HepG2 (cell line): ENCODE data around the gene PHOSPHO2.

ENCODE experiments used
- ATF3 ChIP-seq: sonication (generic); formaldehyde crosslinking; IDR thresholded peaks from 2 replicates; pipeline ENCODE4 v1.4.0; 2020; ENCODE audit warnings: missing genetic modification reagents
- BCL3 ChIP-seq: sonication (generic); formaldehyde crosslinking; IDR thresholded peaks from 2 replicates; pipeline ENCODE4 v1.5.1; 2020; ENCODE audit warnings: mild to moderate bottlenecking, missing genetic modification reagents, moderate library complexity
- FOXK2 ChIP-seq: fragments of 450-650 bp; IDR thresholded peaks from 2 replicates; pipeline ENCODE4 v1.6.1; 2016
- KDM2A ChIP-seq: sonication (generic); formaldehyde crosslinking; IDR thresholded peaks from 2 replicates; pipeline ENCODE4 v1.4.0; 2020; ENCODE audit warnings: low read depth, missing genetic modification reagents, borderline replicate concordance
- ONECUT2 ChIP-seq: sonication (generic); formaldehyde crosslinking; IDR thresholded peaks from 2 replicates; pipeline ENCODE4 v1.4.0; 2020; ENCODE audit warnings: missing genetic modification reagents
- PHF8 ChIP-seq: sonication (generic); formaldehyde crosslinking; IDR thresholded peaks from 2 replicates; pipeline ENCODE4 v1.5.0; 2020; ENCODE audit warnings: missing genetic modification reagents
- RAD21 ChIP-seq: fragments of 450-650 bp; formaldehyde crosslinking; IDR thresholded peaks from 2 replicates; pipeline ENCODE4 v1.5.0; 2020; ENCODE audit warnings: mild to moderate bottlenecking
- ZFP37 ChIP-seq: sonication (generic); formaldehyde crosslinking; IDR thresholded peaks from 2 replicates; pipeline ENCODE4 v1.4.0; 2020; ENCODE audit warnings: missing genetic modification reagents, borderline replicate concordance

- TF ChIP-seq FOXK2 (no peak), ATF3 (CRISPR knock-in tag) (no peak), BCL3 (no peak), PHF8 (no peak), ONECUT2 (CRISPR knock-in tag) (no peak), KDM2A (CRISPR knock-in tag) (no peak), RAD21 (no peak), ZFP37 (CRISPR knock-in tag) (no peak)
Observed at GRCh38 chr2:169647496-169647895, 46.8 kb upstream of the PHOSPHO2 start.
